Right lobe of liver (tissue), 4 donors: Measurements from ENCODE around the gene CRISPLD2.

Experiments used
- CTCF ChIP-seq, 4 donors: fragments of 200-600 bp in 3 of 4; fragments of 450-650 bp in 1 of 4; IDR thresholded peaks; one replicate each; pipeline versions ENCODE4 v1.5.1 to v1.8.0; 2016 to 2022; ENCODE audit warnings: antibody characterized with exemption in 4 of 4, mild to moderate bottlenecking in 2 of 4
- POLR2A ChIP-seq: fragments of 450-650 bp; IDR thresholded peaks from one replicate; pipeline ENCODE4 v1.6.1; 2017; ENCODE audit warnings: antibody characterized with exemption, mild to moderate bottlenecking
- donor health status: DM: no; HTN: no; CAD: no.
- donor health status: DM: no; HTN: no; CAD: no.
- donor health status: DM: no; HTN: yes; CAD: no.

GRCh38 chr16:84913315-84913714, 93.5 kb downstream of the CRISPLD2 start:
- no peak for TF ChIP-seq CTCF (IDR thresholded peaks at IDR 0.05)
- TF ChIP-seq POLR2A = no peak
